GM21619 (cell line): ENCODE measurements around the gene DNAJC5G.

ENCODE experiments used
- ATAC-seq: cut with Tn5 transposase; IDR thresholded peaks from one replicate; pipeline ENCODE4 v1.9.1; 2021; ENCODE audit not compliant: unreplicated experiment

The DNAJC5G gene

DNA sequence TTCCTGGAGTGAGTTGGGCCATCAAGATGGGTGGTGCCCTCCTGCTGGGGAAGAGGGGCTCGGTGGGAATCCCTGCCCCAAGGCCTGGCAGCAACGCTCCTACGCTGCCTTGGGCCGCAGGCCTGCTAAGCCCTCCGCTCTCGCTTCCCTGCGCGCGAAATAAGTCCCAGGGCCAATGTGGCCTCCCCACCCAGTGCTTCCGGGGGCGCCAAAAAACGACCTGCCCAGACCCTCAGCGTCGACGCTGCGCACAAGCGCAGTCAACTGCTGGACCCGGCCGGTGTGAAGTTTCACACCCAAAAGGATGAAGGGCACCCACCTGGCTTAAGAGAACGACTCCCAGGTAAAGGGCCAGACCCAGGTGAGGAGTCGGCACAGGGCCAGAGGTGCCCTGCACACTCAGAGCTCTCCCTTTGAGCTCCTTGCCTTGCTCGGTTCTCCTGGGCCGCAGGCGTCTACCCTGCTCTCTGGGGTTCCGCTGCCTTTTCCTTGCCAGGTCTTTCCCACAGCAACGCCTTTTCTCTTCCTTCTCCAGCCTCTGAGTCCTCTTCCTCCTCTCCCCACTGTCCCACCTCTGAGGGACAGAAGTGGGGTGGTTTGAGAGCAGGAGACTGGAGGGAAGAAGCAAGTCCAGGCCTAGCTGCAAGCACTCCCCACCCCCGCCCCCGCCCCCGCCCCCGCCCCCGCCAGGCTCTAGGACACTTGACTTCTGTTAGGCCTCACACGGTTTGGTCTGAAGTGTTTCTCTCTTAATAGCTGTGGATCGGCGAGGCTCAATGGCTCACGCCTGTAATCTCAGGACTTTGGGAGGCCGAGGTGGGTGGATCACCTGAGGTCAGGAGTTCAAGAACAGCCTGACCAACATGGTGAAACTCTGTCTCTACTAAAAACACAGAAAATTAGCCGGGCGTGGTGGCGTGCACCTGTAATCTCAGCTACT is at the start of gene DNAJC5G:
DNAJC5G (plus strand) TSS at position 223 of the 940 bp plus-strand sequence. CDS start 1,296 bp downstream, outside the sequence.
- no peak for ATAC-seq

GRCh38 chr2:27225526-27225925 is 49.7 kb upstream of the DNAJC5G start:
- no peak for ATAC-seq

DNA sequence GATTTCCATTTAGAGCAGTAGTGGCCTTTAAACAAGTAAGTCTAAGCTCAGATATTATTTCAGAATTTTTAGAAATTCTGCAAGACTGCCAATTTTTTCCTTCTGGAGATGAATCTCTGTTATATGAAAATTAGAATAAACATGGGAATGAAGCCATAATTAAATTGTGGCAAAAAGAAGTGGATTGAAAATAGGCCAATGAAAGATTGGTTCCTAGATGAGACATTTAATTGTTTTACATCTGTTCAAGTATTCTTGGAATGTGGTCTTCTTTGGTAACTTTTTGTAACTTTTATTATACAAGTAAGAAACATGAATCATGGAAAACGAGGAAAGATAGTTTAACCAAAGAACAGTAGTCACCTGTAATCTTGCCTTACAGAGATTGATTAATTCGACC is 47.7 kb upstream of the DNAJC5G start:
- no peak for ATAC-seq

DNA sequence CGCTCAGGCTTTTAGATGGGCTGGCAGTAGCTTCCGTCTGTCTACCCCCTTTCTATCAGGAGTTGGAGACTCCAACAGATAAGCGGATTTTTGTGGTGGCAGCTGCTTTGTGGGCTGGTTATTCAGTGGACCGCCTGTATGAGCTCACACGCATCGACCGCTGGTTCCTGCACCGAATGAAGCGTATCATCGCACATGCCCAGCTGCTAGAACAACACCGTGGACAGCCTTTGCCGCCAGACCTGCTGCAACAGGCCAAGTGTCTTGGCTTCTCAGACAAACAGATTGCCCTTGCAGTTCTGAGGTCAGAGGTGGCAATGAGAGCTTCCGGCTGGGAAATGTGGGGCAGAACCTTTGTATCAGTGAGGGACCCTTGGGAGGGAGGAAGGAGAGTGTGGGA is 43.3 kb upstream of the DNAJC5G start:
- no peak for ATAC-seq

DNA sequence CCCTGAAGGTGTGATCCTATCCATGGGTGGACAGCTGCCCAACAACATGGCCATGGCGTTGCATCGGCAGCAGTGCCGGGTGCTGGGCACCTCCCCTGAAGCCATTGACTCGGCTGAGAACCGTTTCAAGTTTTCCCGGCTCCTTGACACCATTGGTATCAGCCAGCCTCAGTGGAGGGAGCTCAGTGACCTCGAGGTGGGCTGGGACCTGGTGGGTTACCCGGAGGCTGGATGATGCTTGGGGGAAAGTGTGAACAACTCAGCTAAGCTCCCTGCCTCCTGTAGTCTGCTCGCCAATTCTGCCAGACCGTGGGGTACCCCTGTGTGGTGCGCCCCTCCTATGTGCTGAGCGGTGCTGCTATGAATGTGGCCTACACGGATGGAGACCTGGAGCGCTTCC is 41.9 kb upstream of the DNAJC5G start:
- ATAC-seq, result no peak

DNA sequence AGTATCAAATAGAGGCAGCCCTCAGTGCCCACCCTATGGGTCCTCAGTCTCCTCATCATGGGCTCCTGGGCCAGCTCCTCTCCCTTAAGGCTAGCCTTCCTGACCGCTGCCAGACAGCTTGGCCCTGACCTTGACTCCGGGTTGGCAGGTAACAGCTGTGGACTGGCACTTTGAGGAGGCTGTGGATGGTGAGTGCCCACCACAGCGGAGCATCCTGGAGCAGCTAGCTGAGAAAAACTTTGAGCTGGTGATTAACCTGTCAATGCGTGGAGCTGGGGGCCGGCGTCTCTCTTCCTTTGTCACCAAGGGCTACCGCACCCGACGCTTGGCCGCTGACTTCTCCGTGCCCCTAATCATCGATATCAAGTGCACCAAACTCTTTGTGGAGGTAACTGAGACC is 39.1 kb upstream of the DNAJC5G start:
- no peak for ATAC-seq

DNA sequence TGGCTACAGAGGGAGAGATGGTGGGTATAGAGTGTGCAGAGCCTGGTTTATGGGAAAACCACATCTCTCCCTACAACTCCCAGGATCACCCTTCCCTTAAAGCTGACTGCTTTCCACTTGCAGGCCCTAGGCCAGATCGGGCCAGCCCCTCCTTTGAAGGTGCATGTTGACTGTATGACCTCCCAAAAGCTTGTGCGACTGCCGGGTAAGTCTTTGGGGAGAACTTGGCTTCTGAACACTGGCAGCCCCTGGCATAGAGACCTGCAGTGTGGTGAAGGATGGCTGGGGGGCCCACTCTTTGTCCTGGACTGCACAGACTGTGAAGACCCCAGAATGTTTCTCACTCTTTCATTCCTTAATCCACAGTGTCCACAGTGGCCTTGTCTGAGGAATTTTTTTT is 38.6 kb upstream of the DNAJC5G start:
- no peak for ATAC-seq

DNA sequence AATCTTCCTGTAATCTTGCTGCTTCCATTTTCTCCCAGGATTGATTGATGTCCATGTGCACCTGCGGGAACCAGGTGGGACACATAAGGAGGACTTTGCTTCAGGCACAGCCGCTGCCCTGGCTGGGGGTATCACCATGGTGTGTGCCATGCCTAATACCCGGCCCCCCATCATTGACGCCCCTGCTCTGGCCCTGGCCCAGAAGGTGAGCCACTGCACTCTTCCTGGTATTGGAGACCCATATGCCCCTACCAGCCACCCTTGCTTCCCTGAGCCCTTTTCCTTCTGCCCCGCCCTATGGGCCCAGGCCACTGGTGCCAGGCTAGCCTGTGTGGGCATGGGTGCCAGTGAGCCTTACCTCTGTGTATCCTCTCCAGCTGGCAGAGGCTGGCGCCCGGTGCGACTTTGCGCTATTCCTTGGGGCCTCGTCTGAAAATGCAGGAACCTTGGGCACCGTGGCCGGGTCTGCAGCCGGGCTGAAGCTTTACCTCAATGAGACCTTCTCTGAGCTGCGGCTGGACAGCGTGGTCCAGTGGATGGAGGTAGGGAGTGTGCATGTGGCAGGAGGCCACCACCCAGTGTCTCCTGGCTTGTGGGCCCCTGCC is 37.8 kb upstream of the DNAJC5G start:
- ATAC-seq, result no peak

DNA sequence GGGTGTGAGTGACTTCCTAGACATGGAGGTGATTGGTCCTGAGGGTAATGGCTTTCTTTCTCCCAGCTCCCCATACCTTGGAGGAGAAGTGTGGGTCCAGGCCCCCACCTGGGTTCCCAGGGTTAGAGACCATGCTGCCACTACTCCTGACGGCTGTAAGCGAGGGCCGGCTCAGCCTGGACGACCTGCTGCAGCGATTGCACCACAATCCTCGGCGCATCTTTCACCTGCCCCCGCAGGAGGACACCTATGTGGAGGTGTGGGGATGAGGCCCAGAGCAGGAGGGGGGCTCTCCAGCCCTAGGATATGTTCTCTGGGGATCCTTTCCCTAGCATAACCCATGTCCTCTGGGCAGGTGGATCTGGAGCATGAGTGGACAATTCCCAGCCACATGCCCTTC is 36.3 kb upstream of the DNAJC5G start:
- no peak for ATAC-seq

DNA sequence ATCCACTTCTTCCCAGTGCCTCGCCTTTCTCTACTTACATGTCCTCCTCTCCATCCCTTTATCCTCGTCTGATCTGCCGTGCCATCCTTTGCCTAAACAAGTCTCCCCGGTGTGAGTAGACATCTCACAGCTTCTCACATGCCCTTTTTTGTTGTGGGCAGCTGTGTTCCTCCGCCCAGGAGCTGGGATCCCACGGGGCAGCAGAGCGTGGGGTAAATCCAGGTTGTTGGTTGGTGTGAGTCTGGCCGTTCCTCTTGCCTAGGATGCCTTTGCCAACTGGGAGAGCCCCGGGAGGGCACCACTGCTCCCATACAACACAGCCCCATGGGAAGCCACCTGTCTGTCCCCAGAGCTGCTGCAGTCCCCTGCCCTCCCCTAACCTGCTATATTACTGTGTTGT is 34.8 kb upstream of the DNAJC5G start:
- no peak for ATAC-seq

DNA sequence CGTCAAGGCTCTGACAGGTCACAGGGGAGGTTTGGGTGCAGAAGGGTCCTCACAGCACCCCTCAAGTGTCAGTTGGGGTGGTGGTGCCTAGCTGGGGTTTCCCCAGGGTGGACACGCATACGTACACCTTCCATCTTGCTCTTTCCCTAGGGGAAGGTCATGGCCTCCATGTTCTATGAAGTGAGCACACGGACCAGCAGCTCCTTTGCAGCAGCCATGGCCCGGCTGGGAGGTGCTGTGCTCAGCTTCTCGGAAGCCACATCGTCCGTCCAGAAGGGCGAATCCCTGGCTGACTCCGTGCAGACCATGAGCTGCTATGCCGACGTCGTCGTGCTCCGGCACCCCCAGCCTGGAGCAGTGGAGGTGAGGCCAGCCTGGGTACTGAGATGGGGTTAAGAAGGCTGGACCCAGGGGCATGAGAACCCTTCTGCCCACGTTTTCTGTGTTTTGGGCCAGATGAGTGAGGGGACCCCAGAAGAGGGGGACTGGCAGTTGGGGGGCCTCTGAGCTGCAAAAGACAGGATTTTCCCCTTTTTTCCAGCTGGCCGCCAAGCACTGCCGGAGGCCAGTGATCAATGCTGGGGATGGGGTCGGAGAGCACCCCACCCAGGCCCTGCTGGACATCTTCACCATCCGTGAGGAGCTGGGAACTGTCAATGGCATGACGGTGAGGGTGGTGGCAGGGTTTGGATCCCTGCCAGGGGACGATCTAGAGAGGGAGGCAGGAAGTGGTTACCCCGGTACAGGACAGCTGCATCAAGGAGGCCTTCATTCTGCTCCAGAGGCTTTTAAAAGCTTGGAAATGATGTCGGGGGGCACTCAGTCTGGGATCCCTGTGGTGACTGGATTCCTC is 33.2 kb upstream of the DNAJC5G start:
- ATAC-seq, result no peak

DNA sequence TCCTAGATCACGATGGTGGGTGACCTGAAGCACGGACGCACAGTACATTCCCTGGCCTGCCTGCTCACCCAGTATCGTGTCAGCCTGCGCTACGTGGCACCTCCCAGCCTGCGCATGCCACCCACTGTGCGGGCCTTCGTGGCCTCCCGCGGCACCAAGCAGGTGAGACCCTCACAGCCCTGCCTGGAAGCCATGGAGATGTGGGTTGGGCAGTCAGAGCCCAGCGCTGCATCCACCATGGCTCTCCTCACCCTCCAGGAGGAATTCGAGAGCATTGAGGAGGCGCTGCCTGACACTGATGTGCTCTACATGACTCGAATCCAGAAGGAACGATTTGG is 32.6 kb upstream of the DNAJC5G start:
- ATAC-seq, result no peak

- ATAC-seq, result no peak
Observed at GRCh38 chr2:27243391-27244130, 31.7 kb upstream of the DNAJC5G start.

DNA sequence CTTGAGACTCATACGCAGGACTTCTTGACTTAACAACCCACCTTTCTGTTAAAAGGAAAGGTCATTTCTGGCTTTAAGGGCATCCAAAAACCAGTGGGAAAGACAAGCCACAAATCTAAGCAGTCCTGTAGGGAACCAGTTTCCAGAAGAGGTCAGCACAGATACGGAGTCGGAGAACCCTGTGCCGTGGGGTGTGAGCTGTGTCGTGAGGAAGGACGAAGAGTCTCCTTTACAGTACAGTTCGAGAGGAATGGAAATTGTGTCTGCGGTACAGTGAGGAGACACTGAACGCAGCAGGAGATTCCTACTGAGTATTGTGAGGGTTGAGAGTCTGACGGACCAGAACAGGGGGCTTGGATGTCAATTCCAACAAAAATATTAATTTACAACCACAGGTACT is 30.1 kb upstream of the DNAJC5G start:
- ATAC-seq, result no peak

- ATAC-seq, result no peak
Observed at GRCh38 chr2:27245626-27246025, 29.6 kb upstream of the DNAJC5G start.

- no peak for ATAC-seq
Observed at GRCh38 chr2:27247893-27248292, 27.3 kb upstream of the DNAJC5G start.

- no peak for ATAC-seq
Observed at GRCh38 chr2:27249159-27249890, 25.9 kb upstream of the DNAJC5G start.

DNA sequence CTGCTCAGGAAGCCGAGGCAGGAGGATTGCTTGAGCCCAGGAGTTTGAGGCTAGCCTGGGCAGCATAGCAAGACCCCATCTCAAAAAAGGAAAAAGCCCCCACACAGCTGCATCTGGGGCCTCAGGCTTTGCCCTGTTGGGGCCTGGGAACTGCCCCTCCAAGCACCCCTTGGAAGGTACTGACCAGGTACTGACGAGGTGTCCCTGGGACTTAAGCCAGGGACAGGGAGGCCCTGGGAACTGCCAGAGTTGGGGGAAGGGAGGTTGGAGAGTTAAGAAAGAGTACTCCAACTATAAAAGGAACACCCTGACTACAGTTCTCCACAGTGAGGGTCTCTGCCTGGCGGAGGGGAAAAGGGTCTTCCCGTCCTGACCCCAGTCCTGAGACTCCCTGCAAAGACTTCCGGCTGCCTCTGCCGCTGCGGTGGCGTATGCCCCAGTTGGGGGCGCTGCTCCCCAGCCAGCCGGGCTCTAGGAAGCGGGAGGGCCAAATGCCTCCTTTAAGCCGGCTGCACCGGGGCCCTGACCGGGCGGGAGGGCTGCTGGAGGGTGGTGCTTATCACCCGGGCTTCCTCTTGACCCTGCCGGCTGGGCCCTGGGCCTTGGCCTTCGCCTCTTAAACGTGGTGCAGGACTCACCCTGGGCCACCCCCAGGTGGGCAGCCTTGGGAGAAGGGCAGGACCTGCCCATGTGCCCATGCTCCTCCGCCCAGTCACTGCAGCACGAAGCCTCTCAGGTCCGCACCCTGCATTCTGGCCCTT is 25.2 kb upstream of the DNAJC5G start:
- ATAC-seq, result no peak

GRCh38 chr2:27250652-27251379 is 24.4 kb upstream of the DNAJC5G start:
- no peak for ATAC-seq
